ENCODE measurements around the gene UBE2E2.

UBE2E2 gene

GRCh38 chr3:23633261-23633960, 430.3 kb downstream of the UBE2E2 start:
- DNase-seq (ENCODE audit: low read depth), result no peak
- H3K4me3 ChIP-seq (ENCODE audit: low read depth, low read length), result no peak overlapping the region
- TF ChIP-seq CTCF (conservative IDR thresholded peaks at IDR 0.05; ENCODE audit: low read depth, low read length), result no peak

GRCh38 chr3:23637339-23637738, 434.2 kb downstream of the UBE2E2 start:
- TF ChIP-seq CTCF (conservative IDR thresholded peaks at IDR 0.05; ENCODE audit: low read depth, low read length), result no peak
- DNase-seq (ENCODE audit: low read depth), result no peak
- no peak overlapping the region for H3K4me3 ChIP-seq (ENCODE audit: low read depth, low read length)

GRCh38 chr3:23640471-23641146, 437.5 kb downstream of the UBE2E2 start:
- H3K4me3 ChIP-seq (ENCODE audit: low read depth, low read length), result no peak overlapping the region
- peak; percentile 64 for DNase-seq (ENCODE audit: low read depth)
- TF ChIP-seq CTCF (conservative IDR thresholded peaks at IDR 0.05; ENCODE audit: low read depth, low read length), result no peak

Measured in choroid plexus epithelial cell (primary cell).